GM12878 (cell line): ENCODE data around the gene ERC2. TPM values are rescaled to one million over a fixed set of nuclear protein-coding genes. Genes with fewer than 3 reads are reported as not detected.

ENCODE experiments used
- ATAC-seq: fragments of 200-7000 bp; cut with Tn5 transposase; 3 replicates; pipeline ENCODE4 v1.9.1; 2020; ENCODE audit warnings: mild to moderate bottlenecking, moderate library complexity
- BruUV-seq: library from RNA; stranded (reverse); fragments of 400-500 nt; replicated peaks from 2 replicates; lab custom pipeline; 2021; lab: Mats Ljungman, UMichigan
- CTCF ChIA-PET: fragments of 300-600 bp; sonication (Branson Sonifier 250); formaldehyde crosslinking; extraction: SDS; loops from one replicate; lab custom pipeline; 2021; ENCODE audit warnings: inconsistent platforms; lab: Yijun Ruan, JAX
- POLR2A ChIA-PET: fragments of 350-600 bp; formaldehyde crosslinking; extraction: SDS; loops from one replicate; lab custom pipeline; 2021; ENCODE audit warnings: inconsistent platforms; lab: Charles Lee
- RAD21 ChIA-PET: fragments of 300-600 bp; sonication (Branson Sonifier 250); formaldehyde crosslinking; loops from one replicate; lab custom pipeline; 2023; ENCODE audit warnings: antibody characterized with exemption; ENCODE audit not compliant: unreplicated experiment; lab: Charles Lee
- SMC1A ChIA-PET: fragments of 300-600 bp; sonication (Branson Sonifier 250); formaldehyde crosslinking; loops from one replicate; lab custom pipeline; 2023; ENCODE audit not compliant: unreplicated experiment, uncharacterized antibody; lab: Charles Lee
- DNase-seq: peaks from one replicate; pipeline ENCODE4 v3.0.0-alpha.2; 2011; ENCODE audit warnings: low read depth, low spot score
- FAIRE-seq: peaks from 3 replicates; lab custom pipeline; 2011; peaks lifted over from hg19 to GRCh38; lab: Jason Lieb, UNC
- H2AFZ ChIP-seq: 2 replicates; pipeline ENCODE4 v1.6.0; 2011; ENCODE audit warnings: low read depth, low read length, control low read depth; ENCODE audit not compliant: control insufficient read depth
- H3K27ac ChIP-seq: 2 replicates; pipeline ENCODE4 v1.5.1; 2011; ENCODE audit warnings: control low read depth; ENCODE audit not compliant: control insufficient read depth, insufficient read depth
- H3K27me3 ChIP-seq, 2 experiments: replicated peaks in 1 of 2; 2 replicates each; pipeline versions ENCODE4 v1.6.0 to v1.6.1; 2011; ENCODE audit warnings: low read length in 1 of 2; ENCODE audit not compliant: control insufficient read depth in 2 of 2, insufficient read depth in 2 of 2
- H3K36me3 ChIP-seq, 2 experiments: 2 replicates each; pipeline ENCODE4 v1.5.1; 2011; ENCODE audit warnings: low read length in 1 of 2; ENCODE audit not compliant: control insufficient read depth in 2 of 2, insufficient read depth in 2 of 2
- H3K4me1 ChIP-seq: 2 replicates; pipeline ENCODE4 v1.6.1; 2011; ENCODE audit warnings: mild to moderate bottlenecking, low read length, moderate library complexity, mixed read lengths; ENCODE audit not compliant: control insufficient read depth, insufficient read depth
- H3K4me2 ChIP-seq: 2 replicates; pipeline ENCODE4 v1.6.0; 2011; ENCODE audit warnings: control low read depth; ENCODE audit not compliant: control insufficient read depth, insufficient read depth
- H3K4me3 ChIP-seq: fragments of 200-600 bp; sonication (generic); 2 replicates; pipeline ENCODE4 v1.5.1; 2016
- H3K79me2 ChIP-seq: 2 replicates; pipeline ENCODE4 v1.6.0; 2011; ENCODE audit warnings: low read length; ENCODE audit not compliant: control insufficient read depth, insufficient read depth
- H3K9ac ChIP-seq: 2 replicates; pipeline ENCODE4 v1.8.0; 2011; ENCODE audit warnings: low read length, control low read depth, mixed read lengths; ENCODE audit not compliant: control insufficient read depth, insufficient read depth
- H3K9me3 ChIP-seq: replicated peaks from 3 replicates; pipeline ENCODE4 v1.5.1; 2011; ENCODE audit warnings: mild to moderate bottlenecking, low read length; ENCODE audit not compliant: control insufficient read depth, insufficient read depth
- H4K20me1 ChIP-seq: 2 replicates; pipeline ENCODE4 v1.6.0; 2011; ENCODE audit not compliant: control insufficient read depth, insufficient read depth
- ASH2L ChIP-seq: fragments of 300-600, 200-600 bp; sonication (generic); IDR thresholded peaks from 2 replicates; pipeline ENCODE4 v1.6.1; 2017; ENCODE audit warnings: low read depth, mild to moderate bottlenecking, borderline replicate concordance
- BCL11A ChIP-seq: IDR thresholded peaks from 2 replicates; pipeline ENCODE4 v1.6.1; 2011; ENCODE audit warnings: low read depth, low read length
- CBX3 ChIP-seq: fragments of 200-600 bp; sonication (generic); IDR thresholded peaks from 2 replicates; pipeline ENCODE4 v1.6.1; 2016; ENCODE audit warnings: low read depth, borderline replicate concordance
- IKZF2 ChIP-seq, 2 experiments: fragments of 450-650 bp; IDR thresholded peaks; 2 replicates each; pipeline ENCODE4 v1.6.1; 2017; ENCODE audit warnings: mild to moderate bottlenecking in 2 of 2, moderate library complexity in 2 of 2
- MYB ChIP-seq: fragments of 150-350 bp; IDR thresholded peaks from 2 replicates; pipeline ENCODE4 v1.6.1; 2014; ENCODE audit warnings: mild to moderate bottlenecking, low read depth, low read length, borderline replicate concordance
- PML ChIP-seq: IDR thresholded peaks from 2 replicates; pipeline ENCODE4 v1.6.1; 2012; ENCODE audit warnings: low read length, inconsistent platforms
- POLR2A ChIP-seq: IDR thresholded peaks from 2 replicates; pipeline ENCODE4 v1.6.1; 2011; ENCODE audit warnings: low read depth, mild to moderate bottlenecking, low read length
- SIX5 ChIP-seq: IDR thresholded peaks from 2 replicates; pipeline ENCODE4 v1.6.1; 2011; ENCODE audit warnings: mild to moderate bottlenecking, low read depth, low read length, moderate library complexity; ENCODE audit not compliant: severe bottlenecking
- SP1 ChIP-seq: IDR thresholded peaks from one replicate; pipeline ENCODE4 v1.6.1; 2011; ENCODE audit warnings: low read depth, low read length
- SREBF1 ChIP-seq: IDR thresholded peaks from 2 replicates; pipeline ENCODE4 v1.6.1; 2012; ENCODE audit warnings: mild to moderate bottlenecking, low read length
- STAT1 ChIP-seq: fragments of 450-650 bp; conservative IDR thresholded peaks from 2 replicates; pipeline ENCODE4 v1.6.1; 2014; ENCODE audit warnings: antibody characterized with exemption, mild to moderate bottlenecking
- STAT3 ChIP-seq: IDR thresholded peaks from 2 replicates; pipeline ENCODE4 v1.6.1; 2011; ENCODE audit warnings: low read depth, low read length, improper control_type of control experiment
- WRNIP1 ChIP-seq: IDR thresholded peaks from 2 replicates; pipeline ENCODE4 v1.6.1; 2011; ENCODE audit warnings: low read depth, low read length, improper control_type of control experiment, borderline replicate concordance
- ZNF207 ChIP-seq: fragments of 450-650 bp; IDR thresholded peaks from 2 replicates; pipeline ENCODE4 v1.6.1; 2014; ENCODE audit warnings: antibody characterized with exemption, mild to moderate bottlenecking, borderline replicate concordance
- ZSCAN29 ChIP-seq: fragments of 450-650 bp; IDR thresholded peaks from 2 replicates; pipeline ENCODE4 v1.6.1; 2017; ENCODE audit warnings: mild to moderate bottlenecking, moderate library complexity
- WGBS: methylation state at CpG from one replicate; pipeline ENCODE4 v1.1.6; 2016; ENCODE audit warnings: low lambda C conversion rate; ENCODE audit not compliant: insufficient replicate concordance, insufficient coverage; ENCODE audit errors: missing lambda C conversion rate; 5-methylcytosine and 5-hydroxymethylcytosine counted together
- in situ Hi-C: fragments of 300-500 bp; cut with MboI; formaldehyde crosslinking; loops from 9 replicates; pipeline ENCODE4 v1.14.3; 2018; ENCODE audit warnings: mixed read lengths
- intact Hi-C: fragments of 100-400 bp; cut with micrococcal nuclease; formaldehyde crosslinking; loops from one replicate; pipeline ENCODE4 v1.14.2; 2022; ENCODE audit not compliant: unreplicated experiment
- polyA plus RNA-seq, 11 experiments: library from polyadenylated mRNA; depleted of rRNA in 4 of 11; unstranded in 6 of 11; stranded (reverse) in 5 of 11; fragments of >200 nt; fragmentation: Nextera tagmentation in 4 of 11; fragmentation: Illumina TruSeq in 1 of 11; extraction: Ambion mirVana in 4 of 11; extraction: Trizol in 1 of 11; gene quantifications; 1 replicate in 1 of 11; 2 replicates in 10 of 11; pipeline versions ENCODE4 v1.2.1 to v1.2.3, GENCODE V29; 2011 to 2016; ENCODE audit warnings: inconsistent platforms in 2 of 11, missing spikeins in 2 of 11, low read depth in 1 of 11
- total RNA-seq, 4 experiments: library from RNA; depleted of rRNA in 3 of 4; stranded (reverse); fragments of >200 nt in 3 of 4; fragmentation: Illumina TruSeq in 1 of 4; extraction: Trizol in 1 of 4; gene quantifications; 2 replicates each; pipeline versions ENCODE4 v1.2.1 to v1.2.3, GENCODE V29; 2013 to 2021
- TF ChIP-seq, protein P1 (sequence below), 3 experiments: IDR thresholded peaks in 2 of 3; conservative IDR thresholded peaks in 1 of 3; 2 replicates each; pipeline ENCODE4 v1.5.1; 2011; ENCODE audit warnings: low read depth in 3 of 3, low read length in 3 of 3, mild to moderate bottlenecking in 3 of 3, control low read depth in 2 of 3, moderate library complexity in 2 of 3, inconsistent platforms in 1 of 3, mixed read lengths in 1 of 3; ENCODE audit not compliant: control insufficient read depth in 2 of 3, insufficient read depth in 1 of 3; ENCODE audit errors: extremely low read depth in 1 of 3
- TF ChIP-seq, protein P2 (sequence below): fragments of 450-650 bp; IDR thresholded peaks from 2 replicates; pipeline ENCODE4 v1.6.1; 2016; ENCODE audit warnings: mild to moderate bottlenecking
- TF ChIP-seq, protein P3 (sequence below): IDR thresholded peaks from 2 replicates; pipeline ENCODE4 v1.6.1; 2011; ENCODE audit warnings: low read depth, mild to moderate bottlenecking, low read length, moderate library complexity, borderline replicate concordance; ENCODE audit errors: extremely low read depth

The ERC2 gene
- total and polyA plus RNA-seq, 10 of the 15 experiments (the other 5 are each of a cell fraction or from before 2014, with no cell fraction given) = 0.06 to 1.4 (median 0.12) TPM; not detected in 3

DNA sequence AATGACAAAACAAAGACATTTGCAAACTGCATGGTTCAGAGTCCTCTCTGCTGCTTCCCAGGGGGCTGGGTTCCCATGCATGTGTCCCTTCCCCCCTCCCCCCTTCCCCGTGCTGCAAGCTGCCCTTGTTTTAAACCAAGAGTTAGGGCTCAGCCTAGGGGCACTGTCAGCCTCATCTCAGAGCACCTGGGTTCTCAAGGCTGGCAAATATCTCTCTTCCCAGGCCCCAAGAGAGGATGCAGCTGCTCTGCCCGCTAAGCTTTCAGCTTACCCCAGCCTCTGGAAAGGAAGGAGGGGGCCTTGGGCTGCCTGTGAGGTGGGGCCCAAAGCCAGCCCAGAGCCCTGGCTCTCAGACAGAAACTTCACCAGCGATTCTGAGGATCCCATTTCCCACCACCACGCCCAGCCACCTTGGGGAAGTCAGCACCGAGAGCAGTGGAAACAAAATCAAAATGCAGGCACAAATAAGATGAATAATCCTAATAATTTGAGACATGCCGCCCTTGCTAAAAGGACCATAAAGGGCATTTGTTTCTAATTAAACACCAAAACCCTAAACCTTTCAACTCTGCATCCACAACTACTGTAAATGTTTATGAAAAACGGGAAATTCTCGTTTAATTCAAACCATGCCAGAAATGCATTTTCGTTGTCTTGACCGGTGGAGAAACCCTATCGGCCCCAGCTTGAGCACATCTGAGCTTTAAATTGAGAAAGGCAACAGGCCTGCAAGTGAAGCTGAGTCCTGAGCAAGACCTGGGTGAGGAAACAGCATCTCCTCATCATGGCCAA is 913.4 kb downstream of the ERC2 start:
- FAIRE-seq (no peak), ATAC-seq (no peak), DNase-seq (no peak)
- Histone ChIP-seq H3K79me2 (no peaks in the 10 kb centered on the region), H3K4me2 (no peak overlapping the region), H3K27ac (no peak overlapping the region), H3K9me3 (no peaks in the 10 kb centered on the region), H3K4me1 (no peaks in the 10 kb centered on the region), H3K36me3 (no peaks in the 10 kb centered on the region), H3K9ac (no peak overlapping the region), H3K4me3 (no peak overlapping the region), H2AFZ (no peak overlapping the region), H3K27me3 (no peaks in the 10 kb centered on the region; a peak in 1 of 4 replicates), H4K20me1 (no peaks in the 10 kb centered on the region)
- intact Hi-C loops (no loop called here), in situ Hi-C loops (no loop called here)
- SMC1A ChIA-PET = no interaction called here
- no peak for TF ChIP-seq PML
- no peak for TF ChIP-seq SIX5
- TF ChIP-seq WRNIP1 = no peak
- no peak for TF ChIP-seq ZSCAN29
- no peak for TF ChIP-seq CBX3
- no peak for TF ChIP-seq STAT1
- TF ChIP-seq, protein P1, sequence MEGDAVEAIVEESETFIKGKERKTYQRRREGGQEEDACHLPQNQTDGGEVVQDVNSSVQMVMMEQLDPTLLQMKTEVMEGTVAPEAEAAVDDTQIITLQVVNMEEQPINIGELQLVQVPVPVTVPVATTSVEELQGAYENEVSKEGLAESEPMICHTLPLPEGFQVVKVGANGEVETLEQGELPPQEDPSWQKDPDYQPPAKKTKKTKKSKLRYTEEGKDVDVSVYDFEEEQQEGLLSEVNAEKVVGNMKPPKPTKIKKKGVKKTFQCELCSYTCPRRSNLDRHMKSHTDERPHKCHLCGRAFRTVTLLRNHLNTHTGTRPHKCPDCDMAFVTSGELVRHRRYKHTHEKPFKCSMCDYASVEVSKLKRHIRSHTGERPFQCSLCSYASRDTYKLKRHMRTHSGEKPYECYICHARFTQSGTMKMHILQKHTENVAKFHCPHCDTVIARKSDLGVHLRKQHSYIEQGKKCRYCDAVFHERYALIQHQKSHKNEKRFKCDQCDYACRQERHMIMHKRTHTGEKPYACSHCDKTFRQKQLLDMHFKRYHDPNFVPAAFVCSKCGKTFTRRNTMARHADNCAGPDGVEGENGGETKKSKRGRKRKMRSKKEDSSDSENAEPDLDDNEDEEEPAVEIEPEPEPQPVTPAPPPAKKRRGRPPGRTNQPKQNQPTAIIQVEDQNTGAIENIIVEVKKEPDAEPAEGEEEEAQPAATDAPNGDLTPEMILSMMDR (IDR thresholded peaks at IDR 0.05 in 2 of 3, conservative IDR thresholded peaks at IDR 0.05 in 1 of 3; ENCODE audit: control insufficient read depth in 2 of 3, extremely low read depth in 1 of 3, insufficient read depth in 1 of 3, low read depth in 3 of 3, low read length in 3 of 3) = no peak
- TF ChIP-seq, protein P2, sequence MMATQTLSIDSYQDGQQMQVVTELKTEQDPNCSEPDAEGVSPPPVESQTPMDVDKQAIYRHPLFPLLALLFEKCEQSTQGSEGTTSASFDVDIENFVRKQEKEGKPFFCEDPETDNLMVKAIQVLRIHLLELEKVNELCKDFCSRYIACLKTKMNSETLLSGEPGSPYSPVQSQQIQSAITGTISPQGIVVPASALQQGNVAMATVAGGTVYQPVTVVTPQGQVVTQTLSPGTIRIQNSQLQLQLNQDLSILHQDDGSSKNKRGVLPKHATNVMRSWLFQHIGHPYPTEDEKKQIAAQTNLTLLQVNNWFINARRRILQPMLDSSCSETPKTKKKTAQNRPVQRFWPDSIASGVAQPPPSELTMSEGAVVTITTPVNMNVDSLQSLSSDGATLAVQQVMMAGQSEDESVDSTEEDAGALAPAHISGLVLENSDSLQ = no peak
- TF ChIP-seq ZNF207 = no peak
- no peak for TF ChIP-seq POLR2A
- no peak for TF ChIP-seq SREBF1
- TF ChIP-seq, protein P3, sequence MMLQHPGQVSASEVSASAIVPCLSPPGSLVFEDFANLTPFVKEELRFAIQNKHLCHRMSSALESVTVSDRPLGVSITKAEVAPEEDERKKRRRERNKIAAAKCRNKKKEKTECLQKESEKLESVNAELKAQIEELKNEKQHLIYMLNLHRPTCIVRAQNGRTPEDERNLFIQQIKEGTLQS = no peak
- no peak for TF ChIP-seq SP1
- no peak for TF ChIP-seq STAT3
- no peak for TF ChIP-seq IKZF2 (IDR thresholded peaks at IDR 0.05)
- TF ChIP-seq BCL11A = no peak
- no peak for TF ChIP-seq MYB
- TF ChIP-seq ASH2L = no peak
- 37% methylated on average over 11 of the region's 11 CpGs for WGBS
- RAD21 ChIA-PET = no interaction called here
- CTCF ChIA-PET = interaction anchor here (0.7 kb wide), 2 partner anchors 33 to 112 kb away, joined by 3 to 5 read pairs; no protein-coding TSS in a partner anchor
- no TSS peak for BruUV-seq
- POLR2A ChIA-PET = interaction anchor here (0.6 kb wide), 1 partner anchor 102 kb away, joined by 5 read pairs; no protein-coding TSS in a partner anchor
